ENCODE results near the gene CDH22.

DNA sequence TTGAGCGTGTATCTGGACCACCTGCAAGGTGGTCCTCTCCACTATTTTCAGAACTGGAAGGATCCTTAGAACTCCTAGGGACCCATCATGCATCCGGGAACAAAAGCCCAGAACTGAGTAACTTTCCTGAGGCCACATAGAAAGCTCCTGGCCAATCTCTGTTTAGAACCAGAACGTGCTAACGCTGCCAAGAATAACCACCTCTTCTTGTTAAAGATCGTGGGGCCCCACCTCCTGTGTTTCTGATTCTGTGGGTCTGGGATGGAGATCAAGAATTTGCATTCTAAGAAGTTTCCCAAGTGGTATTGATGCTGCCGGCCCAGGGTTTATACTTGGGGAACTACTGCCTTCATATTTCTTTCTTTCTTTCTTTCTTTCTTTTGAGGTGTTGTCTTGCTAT, 176.9 kb downstream of the CDH22 start:
- TF ChIP-seq, protein P1, sequence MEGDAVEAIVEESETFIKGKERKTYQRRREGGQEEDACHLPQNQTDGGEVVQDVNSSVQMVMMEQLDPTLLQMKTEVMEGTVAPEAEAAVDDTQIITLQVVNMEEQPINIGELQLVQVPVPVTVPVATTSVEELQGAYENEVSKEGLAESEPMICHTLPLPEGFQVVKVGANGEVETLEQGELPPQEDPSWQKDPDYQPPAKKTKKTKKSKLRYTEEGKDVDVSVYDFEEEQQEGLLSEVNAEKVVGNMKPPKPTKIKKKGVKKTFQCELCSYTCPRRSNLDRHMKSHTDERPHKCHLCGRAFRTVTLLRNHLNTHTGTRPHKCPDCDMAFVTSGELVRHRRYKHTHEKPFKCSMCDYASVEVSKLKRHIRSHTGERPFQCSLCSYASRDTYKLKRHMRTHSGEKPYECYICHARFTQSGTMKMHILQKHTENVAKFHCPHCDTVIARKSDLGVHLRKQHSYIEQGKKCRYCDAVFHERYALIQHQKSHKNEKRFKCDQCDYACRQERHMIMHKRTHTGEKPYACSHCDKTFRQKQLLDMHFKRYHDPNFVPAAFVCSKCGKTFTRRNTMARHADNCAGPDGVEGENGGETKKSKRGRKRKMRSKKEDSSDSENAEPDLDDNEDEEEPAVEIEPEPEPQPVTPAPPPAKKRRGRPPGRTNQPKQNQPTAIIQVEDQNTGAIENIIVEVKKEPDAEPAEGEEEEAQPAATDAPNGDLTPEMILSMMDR (IDR thresholded peaks at IDR 0.05), result no peak
- TF ChIP-seq POLR2A (IDR thresholded peaks at IDR 0.05) (no peak), POLR2AphosphoS5 (IDR thresholded peaks at IDR 0.05) (no peak)
